Stimulated activated CD4-positive, alpha-beta T cell treated with anti-CD3 and anti-CD28 coated beads, TNF-alpha, amount 100 ng/mL, for 24 hours (primary cell): Measurements from ENCODE around the gene QSOX2.

ENCODE experiments used
- DNase-seq, 3 experiments: peaks; one replicate each; pipeline ENCODE4 v3.0.0-alpha.2; 2020; ENCODE audit warnings: low read depth in 3 of 3

QSOX2 gene

DNA sequence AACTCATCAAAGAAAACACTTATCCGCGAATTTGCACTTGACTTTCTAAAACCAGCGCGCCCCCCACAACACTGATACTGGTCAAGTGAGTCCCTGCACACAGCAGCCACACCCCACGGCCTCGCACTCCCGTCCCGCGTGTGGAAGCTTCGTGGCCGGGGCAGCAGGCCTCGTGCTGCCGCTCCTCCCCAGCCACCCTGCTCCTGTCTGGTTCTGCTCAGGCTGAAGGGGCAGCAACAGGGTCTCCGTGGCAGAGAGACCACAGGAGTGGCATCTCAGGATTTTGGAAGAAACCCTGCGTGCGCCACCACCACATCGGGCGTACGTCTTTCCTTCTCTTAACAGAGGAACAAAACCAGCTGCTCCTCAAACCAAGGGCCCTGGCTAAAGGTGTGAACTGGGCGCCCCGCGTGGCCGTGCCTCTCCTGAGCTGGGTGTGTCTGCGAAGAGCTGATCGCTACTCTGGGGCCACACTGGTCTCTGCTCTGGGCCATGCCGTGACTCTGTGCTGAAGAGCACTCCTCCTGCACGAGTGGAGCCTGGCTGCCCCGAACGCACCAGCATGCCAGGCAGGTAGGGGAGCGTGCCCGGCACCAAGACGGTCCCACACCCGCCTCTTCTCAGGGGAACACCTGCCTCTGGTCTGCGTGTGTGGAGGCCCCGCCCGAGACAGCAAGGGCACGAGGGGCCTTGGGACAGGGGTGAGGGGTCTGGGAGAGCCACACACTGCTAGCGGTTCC lies 23.3 kb downstream of the QSOX2 start:
- no peak for DNase-seq

DNA sequence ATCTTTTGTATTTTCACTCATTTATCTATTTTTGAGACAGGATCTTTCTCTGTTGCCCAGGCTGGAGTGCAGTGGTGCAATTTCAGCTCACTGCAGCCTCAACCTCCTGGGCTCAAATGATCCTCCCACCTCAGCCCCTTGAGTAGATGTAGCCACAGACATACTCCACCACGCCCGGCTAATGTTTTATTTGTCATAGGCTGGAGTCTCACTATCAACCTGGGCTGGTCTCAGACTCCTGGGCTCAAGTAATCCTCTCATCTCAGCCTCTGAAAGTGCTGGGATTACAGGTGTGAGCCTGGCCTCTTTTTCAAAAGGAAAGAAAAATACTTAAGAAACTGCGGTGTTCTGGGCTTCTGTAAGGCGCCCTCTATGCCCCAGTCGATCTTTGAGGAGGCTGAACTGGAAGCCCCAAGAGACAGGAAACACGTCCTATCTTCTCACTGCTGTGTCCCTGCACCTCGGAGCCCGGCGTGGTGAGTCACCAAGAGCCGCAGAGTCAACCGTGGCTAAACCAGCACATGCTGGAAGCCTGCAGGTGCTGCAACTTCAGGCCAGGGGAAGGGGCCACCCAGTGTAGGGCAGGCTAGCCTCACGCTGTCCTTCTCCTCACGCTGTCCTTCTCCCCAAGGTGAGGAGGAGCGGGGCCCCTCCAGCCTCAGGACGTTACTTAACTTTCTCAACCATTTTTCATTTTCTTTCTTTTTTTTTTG lies 25.4 kb downstream of the QSOX2 start:
- no peak for DNase-seq

DNA sequence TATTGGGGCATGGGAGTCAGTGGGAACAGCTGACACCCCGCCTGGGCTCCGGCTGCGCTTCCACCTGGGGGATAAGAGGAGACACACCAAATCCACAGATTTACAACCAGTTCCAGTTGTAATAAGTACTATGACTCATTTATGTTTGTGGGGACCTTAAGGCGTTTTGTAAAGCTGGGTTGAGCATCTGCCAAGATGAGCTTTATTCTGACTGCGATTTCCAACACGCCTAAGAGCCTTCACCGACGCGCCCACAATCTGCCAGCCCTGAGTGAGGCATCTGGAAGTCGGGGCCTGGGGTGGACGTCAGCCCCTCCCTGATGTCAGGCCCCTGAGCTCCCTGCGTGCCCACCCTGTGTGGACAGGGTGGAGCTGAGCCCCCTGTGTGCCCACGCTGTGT lies 26.3 kb downstream of the QSOX2 start:
- DNase-seq: no peak

DNA sequence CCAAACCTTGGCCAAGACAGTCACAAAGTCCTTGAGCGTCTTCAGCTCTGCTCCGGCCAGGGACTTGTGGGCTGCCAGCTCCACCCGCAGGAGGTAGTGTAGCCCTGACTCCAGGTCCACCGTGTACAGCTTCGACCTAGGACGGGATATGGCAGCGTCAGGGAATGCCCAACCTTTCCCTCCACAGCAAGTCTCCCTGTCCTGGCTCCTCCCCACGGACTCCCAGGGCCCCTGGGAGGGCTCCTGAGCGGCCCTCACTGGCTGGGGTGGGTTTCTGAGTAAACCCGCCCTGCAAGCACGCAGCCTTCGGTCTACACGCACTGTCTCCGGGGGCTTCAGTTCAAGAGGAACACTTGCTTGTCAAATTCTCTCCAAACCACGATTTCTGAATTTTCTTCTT lies 26.9 kb downstream of the QSOX2 start:
- no peak for DNase-seq

DNA sequence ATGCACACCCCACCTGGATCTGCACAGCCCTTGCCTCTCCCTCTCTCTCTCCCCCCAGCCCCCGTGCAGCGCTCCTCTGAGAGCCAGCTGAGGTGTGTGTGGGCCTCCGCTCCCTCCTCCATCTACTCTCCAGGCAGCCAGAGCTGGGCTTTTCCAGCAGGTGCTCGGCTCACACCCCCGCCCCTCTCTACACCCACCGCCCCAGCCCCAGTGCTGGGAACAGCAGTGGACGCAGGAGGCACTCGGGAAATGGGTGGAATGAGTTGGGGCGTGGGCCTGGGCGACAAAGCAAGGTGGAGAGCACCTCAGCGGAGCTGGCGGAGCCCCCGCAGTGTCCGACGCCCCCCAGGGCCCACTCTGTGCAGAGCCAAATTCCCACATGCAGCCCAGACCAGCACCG lies 27.3 kb downstream of the QSOX2 start:
- no peak for DNase-seq

DNA sequence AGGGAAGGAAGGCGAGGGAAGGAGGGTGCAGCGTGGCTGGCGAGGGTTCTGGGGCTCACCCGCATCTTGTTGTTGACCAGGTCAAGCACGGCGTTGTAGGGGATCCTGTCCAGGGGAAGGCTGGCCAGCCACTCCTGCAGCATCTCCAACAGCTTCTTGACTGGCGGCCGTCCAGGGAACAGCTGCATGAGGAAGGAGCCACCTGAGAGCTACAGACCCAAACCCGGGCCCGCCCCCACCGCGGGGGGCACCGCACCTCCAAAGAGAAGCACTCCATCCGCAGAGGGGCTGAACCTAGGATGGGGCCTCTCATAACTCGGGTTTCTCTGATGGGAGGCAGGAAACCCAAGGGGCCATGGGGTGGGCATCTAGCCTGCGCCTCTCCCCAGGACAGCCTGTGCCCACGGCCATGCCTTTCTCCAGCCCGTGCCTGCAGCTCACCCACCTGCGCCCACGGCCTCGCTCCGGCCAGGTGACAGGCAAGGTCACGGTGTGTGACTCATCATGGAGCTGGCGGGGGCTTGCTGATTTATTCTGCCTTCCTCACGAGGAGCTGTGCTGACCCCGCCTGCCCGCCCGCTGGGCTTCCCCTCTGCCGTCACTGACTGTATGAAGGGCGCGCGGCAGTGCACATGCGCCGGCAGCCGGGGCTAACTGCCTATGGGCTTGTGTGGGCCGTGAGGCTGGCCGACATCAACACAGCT lies 28.9 kb downstream of the QSOX2 start:
- no peak for DNase-seq

DNA sequence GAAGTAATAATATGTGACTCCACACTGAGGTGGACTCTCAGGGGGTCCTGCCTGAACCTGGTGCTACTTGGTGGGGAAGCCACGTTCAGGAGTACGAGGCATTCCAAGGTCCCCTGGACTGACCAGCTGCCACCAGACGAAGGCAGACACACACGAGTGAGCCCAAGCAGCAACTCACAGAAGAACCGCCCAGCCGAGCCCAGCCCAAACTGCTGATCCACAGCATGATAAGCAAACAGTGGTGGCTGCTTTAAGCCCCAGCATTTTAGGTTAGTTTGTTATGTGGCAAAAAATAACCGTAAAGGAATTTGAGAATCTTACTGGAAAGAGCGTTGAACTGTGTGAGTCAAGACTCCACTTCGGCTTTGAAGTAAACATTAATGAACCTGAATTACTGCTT lies 31.9 kb downstream of the QSOX2 start:
- DNase-seq: no peak

DNA sequence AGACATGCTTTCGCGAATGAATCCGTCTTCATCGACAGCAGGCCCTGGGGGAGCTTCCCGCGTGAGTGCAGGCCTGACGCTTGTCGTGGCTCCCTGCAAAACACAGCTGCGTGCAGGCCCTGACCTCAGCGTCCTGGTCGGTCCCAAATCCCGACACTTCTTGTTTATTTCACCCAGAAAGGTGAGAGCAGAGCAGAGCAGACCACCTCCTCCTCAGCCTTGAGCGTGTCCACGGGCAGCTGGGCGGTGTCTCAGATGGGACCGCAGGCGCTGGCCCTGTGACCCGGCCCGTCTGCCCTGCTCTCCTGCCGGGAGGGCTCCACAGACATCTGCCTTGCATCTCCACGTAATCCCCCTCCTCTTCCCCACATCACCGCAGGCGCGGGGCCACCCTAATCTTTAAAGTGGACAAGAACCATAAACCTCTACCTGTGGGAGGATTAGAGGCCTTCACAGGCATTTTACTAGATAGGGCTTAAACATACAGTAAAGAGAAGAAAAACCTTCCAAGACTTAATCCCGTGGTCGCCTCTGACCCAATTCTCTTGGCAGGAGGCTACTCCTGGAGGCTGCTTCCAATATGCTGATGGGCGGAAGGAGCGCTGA lies 33.2 kb downstream of the QSOX2 start:
- no peak for DNase-seq

DNA sequence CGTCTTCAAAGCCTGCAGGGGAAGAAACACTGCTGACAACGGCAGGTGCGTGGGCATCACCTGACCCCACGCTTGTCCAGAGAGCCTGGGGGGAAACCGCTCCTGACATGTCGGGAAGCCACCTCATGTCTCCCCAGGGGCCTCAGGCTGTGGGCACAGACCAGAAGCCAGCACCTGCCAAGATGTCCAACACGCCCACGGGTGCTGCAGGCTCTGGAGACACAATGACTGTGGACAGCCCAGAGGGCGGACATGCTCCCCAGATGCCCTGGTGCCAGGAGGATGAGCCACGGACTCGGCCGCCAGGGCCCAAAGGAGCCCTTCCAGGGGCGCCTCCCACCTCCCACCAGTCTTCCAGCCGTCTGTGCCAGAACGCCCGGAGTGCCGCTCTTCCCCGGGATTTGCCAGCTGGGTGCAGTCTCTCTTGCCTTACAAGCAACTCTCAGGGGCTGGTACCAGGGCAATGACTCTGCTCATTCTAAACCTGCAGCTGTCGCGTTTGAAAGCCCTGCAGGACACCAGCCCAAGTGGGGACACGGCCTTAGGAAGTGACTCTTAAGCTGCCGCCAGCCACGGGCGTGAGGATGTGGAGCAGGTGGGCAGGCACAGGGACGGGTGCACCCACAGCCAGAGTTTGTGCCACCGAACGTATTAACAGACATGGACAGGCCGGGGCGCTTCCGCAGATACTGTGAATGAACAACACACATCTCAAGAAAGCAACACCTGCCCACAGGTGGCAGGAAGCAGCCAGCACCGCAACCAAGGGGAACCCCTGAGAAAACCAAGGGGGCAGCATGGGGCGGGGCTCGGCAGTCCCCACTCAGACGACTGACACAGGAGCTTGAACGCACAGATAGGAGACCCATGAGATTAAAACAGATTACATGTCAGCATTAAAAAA lies 33.9 kb downstream of the QSOX2 start:
- DNase-seq: no peak

DNA sequence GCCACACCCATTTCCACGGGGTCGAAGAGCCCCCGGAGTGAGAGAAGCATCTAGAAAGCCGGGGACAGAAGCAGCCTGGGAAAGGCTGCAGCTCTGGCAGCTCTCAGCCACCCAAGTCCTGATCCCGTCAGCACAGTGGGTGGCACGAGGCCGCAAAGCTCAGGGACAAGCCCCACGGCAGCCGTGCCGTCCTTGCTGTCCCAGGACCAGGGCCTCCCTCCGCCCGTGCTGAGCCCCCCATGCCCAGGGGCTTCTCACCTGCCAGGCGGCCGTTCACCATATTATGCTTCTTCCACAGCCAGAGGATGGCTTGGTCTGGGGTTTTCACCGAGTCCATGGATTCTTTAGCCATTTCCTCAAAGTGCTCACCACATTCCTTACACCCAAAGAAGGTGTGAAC lies 34.6 kb downstream of the QSOX2 start:
- DNase-seq: no peak

DNA sequence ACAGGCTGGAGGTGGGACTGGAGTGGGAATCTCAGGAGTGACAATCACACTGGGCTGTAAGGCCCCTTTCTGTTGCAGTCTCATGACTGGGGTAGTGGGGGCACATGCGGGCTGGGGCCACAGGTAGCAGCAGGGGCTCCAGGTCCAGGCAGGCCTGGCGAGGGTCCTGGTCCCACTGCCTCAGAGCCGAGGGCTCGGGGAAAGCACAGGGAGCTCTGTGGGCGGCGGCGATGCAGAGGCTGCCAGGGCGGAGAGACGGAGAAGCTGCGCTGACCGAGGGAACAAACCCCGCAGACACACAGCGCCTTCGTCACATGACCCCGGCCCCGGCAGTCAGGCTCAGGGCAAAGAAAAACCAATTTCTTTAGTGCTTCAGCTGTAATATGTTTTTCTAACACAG lies 35.3 kb downstream of the QSOX2 start:
- no peak for DNase-seq

DNA sequence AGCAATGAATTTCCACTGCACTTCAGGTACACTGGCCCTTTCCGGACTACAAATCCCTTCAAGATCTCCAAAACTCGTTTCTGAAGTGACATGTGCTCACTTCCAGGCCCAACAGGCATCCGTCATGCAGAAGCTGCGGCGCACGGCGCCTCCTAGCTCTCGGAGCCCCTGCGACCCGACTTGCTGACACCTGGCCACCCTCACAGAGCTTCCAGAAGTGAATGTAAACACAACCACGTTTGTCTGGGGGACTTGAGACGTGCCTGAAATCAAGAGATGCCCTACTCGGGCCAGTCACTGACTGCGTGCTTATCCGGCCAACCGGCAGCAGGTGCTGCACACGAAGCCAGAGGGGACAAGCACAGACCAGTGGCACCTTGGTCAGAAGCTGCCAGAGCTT lies 35.8 kb downstream of the QSOX2 start:
- no peak for DNase-seq

DNA sequence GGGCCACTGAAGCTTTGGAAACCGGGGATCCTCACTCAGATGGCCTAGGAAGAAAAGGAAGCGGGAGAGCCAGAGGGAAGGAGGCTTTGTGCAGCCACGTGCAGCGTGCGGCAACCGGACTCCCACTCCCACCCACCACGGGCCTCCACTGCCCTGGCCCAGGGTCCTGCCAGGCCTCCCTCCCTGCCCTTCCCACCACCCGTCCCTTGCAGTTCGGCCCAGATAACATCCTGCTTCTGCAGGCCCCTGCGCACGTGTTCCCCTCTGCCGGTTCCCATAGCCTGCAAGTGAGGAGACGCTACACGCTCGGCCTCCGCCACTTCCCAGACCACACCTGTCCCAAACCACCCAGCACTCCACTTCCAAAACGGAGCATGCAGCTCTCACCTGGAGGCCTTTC lies 36.4 kb downstream of the QSOX2 start:
- no peak for DNase-seq

DNA sequence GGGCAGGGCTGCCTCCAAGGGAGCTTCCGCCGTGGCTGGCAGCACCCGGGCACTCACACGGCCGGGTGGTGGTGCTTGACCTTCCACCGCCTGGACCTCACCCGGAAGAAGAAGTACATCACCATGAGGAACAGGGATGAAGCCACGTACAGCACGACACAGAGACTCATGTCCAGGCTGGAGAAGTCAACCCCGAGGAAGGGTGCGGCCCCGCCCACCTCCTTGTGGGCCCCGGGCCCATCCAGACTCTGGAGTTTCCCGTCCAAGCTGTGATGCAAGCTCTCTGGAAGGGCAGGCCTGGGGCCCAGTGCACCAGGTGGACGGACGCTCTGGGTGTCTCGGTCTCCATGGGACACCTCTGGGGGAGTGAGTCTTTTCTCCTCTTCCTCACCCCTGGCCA lies 36.9 kb downstream of the QSOX2 start:
- DNase-seq: no peak

DNA sequence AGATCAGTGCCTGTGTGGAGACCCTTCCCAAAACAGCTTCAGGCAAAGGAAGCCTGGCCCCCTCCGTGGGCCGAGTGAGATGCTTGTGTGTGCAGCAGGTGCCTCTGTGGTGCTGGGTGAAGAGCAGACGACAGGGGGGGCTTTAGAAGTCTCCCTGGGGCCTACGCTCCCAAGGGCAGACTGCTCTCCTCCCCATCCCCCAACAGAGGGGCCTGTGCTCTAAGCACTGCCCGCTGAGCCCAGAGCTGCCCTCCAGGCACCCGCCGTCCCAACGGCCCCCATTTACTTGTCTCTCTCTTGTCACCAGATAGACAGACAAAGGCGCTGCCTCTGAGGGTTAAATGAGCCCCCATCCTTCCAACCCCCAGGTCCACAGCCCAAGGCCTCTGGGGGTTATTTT lies 38.0 kb downstream of the QSOX2 start:
- DNase-seq: no peak

DNA sequence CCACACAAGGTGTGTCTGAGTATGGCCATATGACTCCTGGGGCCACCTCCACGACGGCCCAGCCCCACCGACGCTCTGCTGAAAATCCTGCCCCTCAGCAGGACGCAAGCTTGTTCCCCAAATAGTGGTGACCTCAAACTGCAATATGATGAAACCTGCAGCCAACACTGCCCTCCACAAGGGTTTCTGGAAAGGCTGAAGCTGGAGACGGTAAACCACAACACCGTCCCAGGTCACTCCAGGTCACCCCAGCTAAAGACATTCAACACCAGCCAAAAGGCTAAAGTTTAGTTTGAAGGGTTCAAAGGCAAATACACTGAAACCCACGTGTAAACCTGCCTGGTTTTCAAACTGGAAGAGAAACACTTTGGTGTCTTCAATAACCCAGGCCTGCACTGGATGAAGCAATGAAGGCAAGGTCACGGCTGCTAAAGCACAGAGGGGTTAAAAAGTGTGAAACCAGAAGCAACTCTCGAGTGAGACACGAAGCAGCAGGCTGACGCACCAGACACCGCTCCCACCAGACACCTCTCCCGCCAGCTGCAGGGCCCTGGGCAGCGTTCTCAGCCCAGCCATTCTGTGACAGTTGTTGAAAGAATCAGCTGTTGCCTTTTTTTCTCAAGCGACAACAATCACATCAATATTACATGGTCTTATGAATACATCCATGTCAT lies 38.9 kb downstream of the QSOX2 start:
- DNase-seq: no peak

DNA sequence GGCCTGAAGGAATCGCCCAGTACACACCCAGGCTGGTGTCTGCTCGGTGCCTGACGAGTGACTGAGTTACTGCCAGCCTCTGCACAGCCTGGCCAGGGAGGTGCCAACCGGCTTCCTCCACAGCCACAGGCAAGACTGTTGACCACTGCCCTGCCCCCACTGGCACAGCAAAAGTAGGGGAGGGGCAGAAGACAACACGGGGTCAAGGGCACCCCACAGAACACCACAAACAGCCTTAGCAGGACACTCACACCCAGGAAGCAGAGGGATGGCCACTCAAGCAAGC lies 40.0 kb downstream of the QSOX2 start:
- no peak for DNase-seq

DNA sequence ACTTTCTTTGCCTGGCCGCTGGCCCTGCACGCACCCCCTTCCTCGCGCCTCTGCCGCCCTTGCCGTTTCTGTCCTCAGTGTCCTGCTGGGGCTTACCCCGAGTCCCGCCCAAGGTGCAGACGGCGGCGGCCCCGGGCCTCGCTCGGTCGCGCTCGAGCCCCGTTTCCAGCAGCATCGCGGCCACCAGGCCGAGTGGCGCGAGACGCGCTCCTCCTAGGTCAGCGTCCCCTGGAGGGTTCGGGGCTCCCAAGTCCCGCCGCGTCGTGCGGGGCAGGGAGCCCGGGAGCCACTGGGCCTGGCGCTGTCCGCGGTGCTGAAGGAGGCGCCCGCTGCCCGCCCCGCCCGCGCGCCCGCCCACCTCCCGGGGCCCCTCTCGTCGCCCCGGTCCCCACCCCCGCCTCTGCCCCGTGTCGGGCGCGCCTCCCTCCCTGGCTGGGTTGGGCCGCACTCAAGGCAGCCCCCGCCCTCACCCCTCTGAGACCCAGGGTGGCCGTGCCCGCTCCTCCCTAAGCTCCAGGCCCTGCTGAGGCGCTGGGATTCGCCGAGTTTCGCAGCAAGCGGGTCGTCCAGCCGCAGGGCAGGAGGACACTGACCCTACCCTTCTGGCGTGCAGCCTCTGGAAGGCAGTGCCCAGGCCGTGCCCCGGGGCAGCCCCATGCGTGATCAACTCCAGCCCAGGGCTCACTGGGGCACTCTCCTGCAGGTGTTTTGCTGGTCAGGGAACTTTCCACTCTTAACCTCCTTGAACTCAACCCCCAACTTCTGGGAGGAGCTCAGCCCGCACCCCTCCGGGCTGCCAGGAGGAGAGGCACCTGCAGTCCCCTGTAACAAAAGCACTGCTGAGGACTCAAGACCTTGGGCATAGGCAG lies 40.5 kb downstream of the QSOX2 start, which contains the start of gene LHX3:
Gene LHX3 (minus strand): TSS at position 291 of the 869 bp plus-strand sequence. CDS start 116 bp downstream, at position 175.
- DNase-seq: no peak

DNA sequence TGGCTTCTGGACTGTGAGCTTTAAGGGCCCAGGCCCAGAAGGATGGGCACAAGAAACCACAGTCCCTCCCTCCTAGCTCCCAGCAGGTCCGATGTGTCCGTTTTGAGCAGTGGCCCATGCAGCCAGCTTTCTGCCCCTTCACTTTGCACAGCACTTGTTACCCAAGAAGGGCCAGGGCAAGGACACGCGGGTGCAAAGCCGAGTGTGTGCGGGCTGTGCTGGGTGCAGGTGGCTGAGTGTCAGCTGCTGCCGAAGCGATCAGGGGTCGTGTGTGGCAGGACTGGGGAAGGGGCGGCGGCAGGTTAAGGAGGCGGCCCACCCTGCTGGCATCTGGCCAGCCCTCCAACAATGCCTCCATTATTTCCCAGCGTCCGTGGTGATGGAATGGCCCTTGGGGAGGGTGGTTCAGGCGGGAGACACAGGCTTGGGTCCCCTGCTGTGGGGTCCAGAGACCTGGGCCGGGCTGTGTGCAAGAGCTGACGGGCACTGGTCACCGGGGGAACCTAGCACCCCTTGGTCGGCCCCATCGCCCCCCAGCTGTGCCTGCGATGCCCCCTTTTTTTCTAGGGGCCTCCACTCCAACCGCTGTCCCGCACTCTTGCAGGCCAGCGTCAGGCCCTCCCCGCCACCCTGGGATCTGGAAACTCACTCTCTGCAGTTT lies 41.3 kb downstream of the QSOX2 start:
- DNase-seq: no peak
